NB4 (cell line): ENCODE data around the gene MYO9B.
A peak's percentile ranks its signal among the peaks of the same experiment; 100 is the strongest.

Experiments used
- CTCF ChIP-seq: IDR thresholded peaks from one replicate; pipeline ENCODE4 v1.5.1; 2012; ENCODE audit warnings: low read depth, low read length
- MAX ChIP-seq: IDR thresholded peaks from 2 replicates; pipeline ENCODE4 v1.6.1; 2011; ENCODE audit warnings: low read depth, low read length
- POLR2A ChIP-seq: IDR thresholded peaks from 2 replicates; pipeline ENCODE4 v1.6.1; 2011; ENCODE audit warnings: mild to moderate bottlenecking; ENCODE audit not compliant: insufficient read length; ENCODE audit errors: extremely low read depth

GRCh38 chr19:17215127-17215971 lies 139.8 kb downstream of the MYO9B start, which contains the start of gene USE1:
- TF ChIP-seq CTCF: no peak
- peak; percentile 71 for TF ChIP-seq POLR2A
- peak; percentile 54 for TF ChIP-seq MAX
